ENCODE measurements around the gene P2RX2.

P2RX2 gene

GRCh38 chr12:132617822-132618682 lies 524 bp upstream of the P2RX2 start:
- TF ChIP-seq TEAD4 (IDR thresholded peaks at IDR 0.05) (no peak), EP300 (IDR thresholded peaks at IDR 0.05; ENCODE audit: borderline replicate concordance) (no peak), TCF12 (IDR thresholded peaks at IDR 0.05; ENCODE audit: low read depth) (no peak; the same call in 1 of the 2 replicates), MAX (IDR thresholded peaks at IDR 0.05) (peak; percentile 87)

- TF ChIP-seq MAX (IDR thresholded peaks at IDR 0.05) (no peak), NFIC (IDR thresholded peaks at IDR 0.05) (no peak), CEBPB (IDR thresholded peaks at IDR 0.05) (no peak), TCF12 (IDR thresholded peaks at IDR 0.05; ENCODE audit: low read depth) (no peak), ZBTB7A (IDR thresholded peaks at IDR 0.05; ENCODE audit: low read depth) (no peak), EGR1 (IDR thresholded peaks at IDR 0.05) (no peak), FOXM1 (IDR thresholded peaks at IDR 0.05; ENCODE audit: borderline replicate concordance, low read depth) (no peak), RAD21 (IDR thresholded peaks at IDR 0.05; ENCODE audit: low read depth) (no peak), TEAD4 (IDR thresholded peaks at IDR 0.05) (no peak), TAF1 (IDR thresholded peaks at IDR 0.05; ENCODE audit: low read depth) (no peak), REST (IDR thresholded peaks at IDR 0.05; ENCODE audit: low read depth) (no peak), CREB1 (IDR thresholded peaks at IDR 0.05; ENCODE audit: low read depth) (no peak), USF1 (IDR thresholded peaks at IDR 0.05) (no peak), EP300 (IDR thresholded peaks at IDR 0.05; ENCODE audit: borderline replicate concordance) (no peak)
Measured at GRCh38 chr12:132619071-132619385, 452 bp downstream of the P2RX2 start.

GRCh38 chr12:132619386-132620112 lies 973 bp downstream of the P2RX2 start:
- no peak for TF ChIP-seq RAD21 (IDR thresholded peaks at IDR 0.05; ENCODE audit: low read depth)
- TF ChIP-seq USF1 (IDR thresholded peaks at IDR 0.05) = no peak
- no peak for TF ChIP-seq EP300 (IDR thresholded peaks at IDR 0.05; ENCODE audit: borderline replicate concordance)
- TF ChIP-seq EGR1 (IDR thresholded peaks at IDR 0.05) = no peak
- TF ChIP-seq NFIC (IDR thresholded peaks at IDR 0.05) = no peak
- no peak for TF ChIP-seq FOXM1 (IDR thresholded peaks at IDR 0.05; ENCODE audit: borderline replicate concordance, low read depth)
- TF ChIP-seq REST (IDR thresholded peaks at IDR 0.05; ENCODE audit: low read depth) = no peak
- TF ChIP-seq ZBTB7A (IDR thresholded peaks at IDR 0.05; ENCODE audit: low read depth) = no peak
- no peak for TF ChIP-seq YY1 (IDR thresholded peaks at IDR 0.05; ENCODE audit: low read depth)
- no peak for TF ChIP-seq MAX (IDR thresholded peaks at IDR 0.05)
- no peak for TF ChIP-seq TCF12 (IDR thresholded peaks at IDR 0.05; ENCODE audit: low read depth)
- no peak for TF ChIP-seq TAF1 (IDR thresholded peaks at IDR 0.05; ENCODE audit: low read depth)
- TF ChIP-seq CEBPB (IDR thresholded peaks at IDR 0.05) = no peak
- no peak for TF ChIP-seq CREB1 (IDR thresholded peaks at IDR 0.05; ENCODE audit: low read depth)
- TF ChIP-seq TEAD4 (IDR thresholded peaks at IDR 0.05) = no peak

- TF ChIP-seq REST (IDR thresholded peaks at IDR 0.05; ENCODE audit: low read depth) (no peak), NFIC (IDR thresholded peaks at IDR 0.05) (no peak)
Measured at GRCh38 chr12:132620113-132620898, 1.7 kb downstream of the P2RX2 start.

Data from Ishikawa (cell line).